Liver (tissue), 3 donors: Measurements from ENCODE around the gene TMEM35B.

ENCODE experiments used
- CTCF ChIP-seq: fragments of 150-350 bp; IDR thresholded peaks from 2 replicates; pipeline ENCODE4 v1.5.1; 2017; ENCODE audit warnings: improper control_type of control experiment, low read depth, low read length; ENCODE audit not compliant: missing input control
- JUND ChIP-seq, 2 donors: IDR thresholded peaks; 2 replicates each; pipeline ENCODE4 v1.6.1; 2016; ENCODE audit warnings: antibody characterized with exemption in 2 of 2
- RAD21 ChIP-seq, 2 donors: IDR thresholded peaks; 2 replicates each; pipeline ENCODE4 v1.6.1; 2016; ENCODE audit warnings: antibody characterized with exemption in 2 of 2, mild to moderate bottlenecking in 2 of 2
- REST ChIP-seq: IDR thresholded peaks from 2 replicates; pipeline ENCODE4 v1.6.1; 2016; ENCODE audit warnings: antibody characterized with exemption, mild to moderate bottlenecking
- ZBTB33 ChIP-seq: IDR thresholded peaks from 2 replicates; pipeline ENCODE4 v1.6.1; 2016; ENCODE audit warnings: antibody characterized with exemption
- donor health status: healthy.
- donor health status: healthy.

GRCh38 chr1:35030338-35030737 is 45.2 kb upstream of the TMEM35B start:
- no peak for TF ChIP-seq CTCF
- TF ChIP-seq RAD21 (IDR thresholded peaks at IDR 0.05): no peak
- TF ChIP-seq JUND (IDR thresholded peaks at IDR 0.05): no peak
- no peak for TF ChIP-seq ZBTB33
- TF ChIP-seq REST: no peak
